HG03342 (cell line): ENCODE measurements around the gene GCM1.
A peak's percentile ranks its signal among the peaks of the same experiment; 100 is the strongest.

Experiments used
- ATAC-seq: cut with Tn5 transposase; IDR thresholded peaks from one replicate; pipeline ENCODE4 v1.9.1; 2021; ENCODE audit warnings: mild to moderate bottlenecking, moderate library complexity; ENCODE audit not compliant: unreplicated experiment

Gene GCM1

DNA sequence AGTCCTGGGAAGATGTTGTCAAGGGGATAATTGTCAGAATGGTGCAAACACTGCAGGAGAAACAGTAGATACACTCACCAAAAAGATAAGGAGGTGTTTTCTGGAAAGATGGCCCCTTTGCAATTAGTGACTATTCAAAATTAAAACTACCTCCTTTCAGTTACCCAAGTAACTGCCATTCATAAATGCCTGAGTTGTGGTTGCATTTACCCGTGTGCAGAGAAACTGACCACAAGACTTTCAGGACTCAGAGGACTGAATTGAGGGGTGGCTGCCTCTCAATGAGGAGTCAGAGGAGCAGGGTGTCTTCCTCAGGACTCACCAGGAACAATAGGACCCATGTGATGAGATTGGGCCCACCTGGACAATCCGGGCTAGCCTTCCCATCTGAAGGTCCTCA lies 39.0 kb downstream of the GCM1 start:
- peak; percentile 78 for ATAC-seq

DNA sequence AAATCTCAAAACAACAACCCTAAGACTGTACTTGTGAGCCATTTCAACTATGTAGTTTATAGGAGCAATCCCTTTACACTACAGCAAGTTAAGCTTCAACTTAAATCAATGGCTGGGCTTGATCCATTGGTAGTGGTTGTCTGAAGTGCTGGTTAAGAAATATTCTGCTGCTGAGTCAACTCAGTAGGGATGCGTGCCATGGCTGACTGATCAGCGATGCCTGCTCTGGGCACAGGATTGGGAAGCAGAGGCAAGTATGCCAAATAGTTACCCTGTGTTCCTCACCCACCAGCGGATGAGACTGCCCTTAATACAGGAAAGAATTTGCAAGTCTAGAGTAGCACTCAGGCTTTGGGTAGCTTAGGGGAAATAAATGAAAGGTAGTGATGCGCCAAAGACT lies 41.5 kb downstream of the GCM1 start:
- ATAC-seq, result no peak

DNA sequence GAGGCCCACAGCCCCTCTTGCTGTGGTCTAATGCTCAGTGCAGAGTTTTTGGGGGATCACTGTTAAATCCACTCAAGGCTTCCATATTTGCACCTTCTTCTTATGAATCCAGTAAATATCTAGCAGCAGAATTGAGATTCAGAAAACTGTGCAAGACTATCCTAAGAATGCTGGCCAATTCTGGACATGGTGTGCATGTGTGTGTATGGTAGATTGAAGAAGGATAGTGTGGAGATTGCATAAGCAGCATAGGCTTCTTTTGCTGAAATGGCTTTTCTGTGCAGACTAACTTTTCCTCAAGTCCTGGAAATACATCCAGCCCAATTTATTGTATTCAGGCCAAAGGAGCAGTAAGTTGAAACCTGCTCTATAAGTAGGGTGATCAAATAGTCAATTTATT lies 43.7 kb downstream of the GCM1 start:
- no peak for ATAC-seq

DNA sequence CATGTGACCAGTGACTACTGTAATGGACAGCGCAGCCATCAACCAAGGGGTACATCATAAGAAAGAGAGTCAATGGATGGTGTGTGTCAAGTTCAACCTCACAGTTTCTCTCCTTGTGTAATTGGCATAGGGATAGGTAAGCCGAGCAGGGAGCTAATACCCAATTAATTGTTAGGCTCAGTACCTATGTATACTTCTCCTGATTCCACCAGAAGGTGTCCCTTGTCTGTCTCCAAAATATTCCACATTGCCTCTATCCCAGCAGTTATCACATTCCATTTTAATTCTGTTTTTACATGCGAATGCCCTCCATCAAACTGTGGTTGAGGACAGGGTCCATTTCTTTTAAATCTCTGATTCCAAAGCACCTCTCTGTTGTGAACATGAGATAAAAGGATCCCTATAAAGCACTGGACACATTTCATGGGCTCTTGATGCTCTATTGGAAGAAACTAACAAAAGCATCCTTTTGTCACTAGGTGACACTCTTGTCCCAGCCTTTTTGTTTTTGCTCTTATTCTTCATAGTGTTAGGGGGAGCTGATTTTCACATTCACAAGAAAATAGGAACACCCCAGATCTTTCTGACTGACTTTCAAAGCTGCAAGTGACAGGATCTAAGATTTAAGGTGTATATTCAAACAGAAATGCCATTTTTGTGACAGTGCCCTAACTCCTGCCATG lies 44.5 kb downstream of the GCM1 start:
- no peak for ATAC-seq

DNA sequence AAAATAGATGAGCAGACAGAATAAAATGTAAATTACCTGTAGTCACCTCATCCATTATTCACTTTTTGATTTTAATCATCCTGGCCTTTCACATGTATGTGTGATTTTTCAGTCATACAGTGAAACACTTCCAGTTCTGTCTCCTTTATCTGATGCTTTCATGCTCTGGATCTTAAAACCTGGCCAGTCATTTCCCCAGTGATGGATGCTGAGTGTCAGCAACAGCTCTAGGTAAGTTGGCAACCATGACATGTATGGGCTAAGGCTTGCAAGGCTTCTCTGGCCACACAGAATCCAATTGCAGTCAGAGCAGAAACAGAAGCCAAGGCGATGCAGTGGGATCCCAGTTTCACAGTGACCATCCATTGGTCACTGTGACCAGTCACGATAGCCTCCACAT lies 47.6 kb downstream of the GCM1 start:
- no peak for ATAC-seq

DNA sequence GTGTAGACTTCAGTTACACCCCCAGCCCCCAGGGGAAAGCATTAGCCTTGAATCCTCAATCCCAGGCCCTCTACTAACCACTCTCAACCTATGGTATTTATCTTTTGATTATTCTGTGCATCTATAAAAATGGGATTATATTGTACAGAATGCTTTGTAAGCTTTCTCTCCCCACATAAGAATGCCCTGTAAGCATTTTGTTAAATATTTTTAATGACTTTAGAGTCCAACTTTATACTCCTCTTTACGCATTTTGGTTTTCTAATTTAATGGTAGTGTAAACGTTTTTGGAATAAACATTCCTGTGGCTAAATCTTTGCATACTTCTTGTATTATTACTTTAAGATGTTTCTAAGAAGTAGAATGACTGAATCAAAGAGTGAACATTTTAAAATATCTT lies 48.1 kb downstream of the GCM1 start:
- no peak for ATAC-seq

DNA sequence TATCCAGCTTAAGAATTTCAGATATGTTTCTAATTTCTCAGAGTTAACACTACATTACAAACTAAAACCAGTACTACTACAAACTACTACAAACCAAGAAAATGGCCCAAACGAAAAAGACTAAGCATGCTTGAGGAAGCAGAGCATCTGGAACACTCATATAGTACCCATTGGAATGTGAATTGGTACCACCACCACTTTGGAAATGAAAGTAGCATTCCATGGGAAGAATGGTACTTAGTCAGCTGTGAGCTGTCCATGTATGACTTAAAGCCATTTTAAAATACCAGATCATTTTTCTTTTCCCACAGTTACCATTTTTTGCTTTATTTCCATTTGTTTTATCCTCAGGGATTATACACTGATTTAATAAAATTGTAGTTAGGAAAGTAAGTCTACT lies 52.9 kb downstream of the GCM1 start:
- no peak for ATAC-seq

DNA sequence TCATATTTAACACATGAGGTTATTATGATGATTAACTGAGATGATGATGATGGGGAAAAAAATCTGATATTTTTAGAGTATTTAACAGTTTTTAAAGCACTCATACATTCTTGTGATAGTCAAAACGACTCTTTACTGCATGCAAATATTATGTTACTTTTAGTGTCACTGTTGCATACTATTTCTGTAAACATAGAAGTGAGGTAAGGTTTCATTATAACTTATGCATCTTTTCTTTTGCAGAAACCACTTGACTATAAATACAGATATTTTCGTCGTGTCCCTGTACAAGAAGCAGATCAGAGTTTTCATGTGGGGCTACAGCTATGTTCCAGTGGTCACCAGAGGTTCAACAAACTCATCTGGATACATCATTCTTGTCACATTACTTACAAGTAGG lies 53.4 kb downstream of the GCM1 start:
- no peak for ATAC-seq

DNA sequence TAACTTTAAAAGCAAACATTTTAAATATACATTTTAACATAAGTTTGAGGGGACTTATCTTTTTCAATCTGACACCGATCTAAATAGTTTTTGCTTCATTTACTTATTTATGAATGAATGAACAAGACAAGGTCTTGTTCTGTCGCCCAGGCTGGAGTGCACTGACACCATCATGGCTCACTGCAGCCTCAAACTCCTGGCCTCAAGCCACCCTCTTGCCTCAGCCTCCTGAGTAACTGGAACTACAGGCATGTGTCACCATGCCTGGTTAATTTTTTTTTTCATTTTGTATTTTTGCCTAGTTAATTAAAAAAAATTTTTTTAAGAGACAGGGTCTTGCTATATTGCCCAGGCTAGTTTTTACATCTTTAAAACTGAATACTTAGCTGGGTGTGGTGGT lies 58.1 kb downstream of the GCM1 start:
- ATAC-seq, result no peak

DNA sequence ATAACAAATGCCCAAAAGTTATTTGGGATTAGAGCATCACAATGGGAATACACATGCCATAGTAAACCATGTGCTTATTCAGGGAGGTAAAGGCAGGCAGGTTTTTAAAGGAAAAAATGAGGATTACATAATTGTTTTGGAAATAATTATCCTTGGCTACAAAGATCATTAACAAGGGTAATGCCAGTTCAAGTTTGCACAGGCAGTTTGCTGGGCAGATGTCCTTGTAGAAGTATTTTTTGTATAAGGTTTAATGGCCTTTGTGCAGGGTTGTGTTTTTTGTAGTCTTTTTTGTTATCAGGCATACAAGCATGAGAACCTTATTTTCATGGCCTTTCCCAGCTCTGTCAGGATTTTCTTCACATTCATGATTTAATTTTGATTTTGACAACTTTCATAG lies 58.7 kb downstream of the GCM1 start:
- ATAC-seq, result no peak

DNA sequence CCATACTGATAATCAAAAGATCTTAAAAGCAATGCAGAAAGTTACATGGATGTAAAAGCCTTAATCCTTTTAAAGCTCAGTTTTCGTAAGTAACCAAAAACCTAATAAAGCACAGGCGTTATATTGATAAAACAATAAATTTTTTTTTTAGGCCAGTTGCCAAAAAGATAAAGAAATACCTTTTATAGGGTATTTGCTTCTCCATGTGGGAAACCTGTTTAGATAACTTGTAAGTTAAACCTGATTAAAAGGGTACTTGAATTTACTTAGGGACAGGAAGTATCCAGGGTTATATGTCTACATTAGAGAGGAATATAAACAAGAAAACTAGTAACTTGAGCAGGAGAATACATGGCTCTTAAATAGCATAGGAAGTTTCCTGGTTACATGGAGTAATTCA lies 62.3 kb downstream of the GCM1 start:
- ATAC-seq, result no peak

DNA sequence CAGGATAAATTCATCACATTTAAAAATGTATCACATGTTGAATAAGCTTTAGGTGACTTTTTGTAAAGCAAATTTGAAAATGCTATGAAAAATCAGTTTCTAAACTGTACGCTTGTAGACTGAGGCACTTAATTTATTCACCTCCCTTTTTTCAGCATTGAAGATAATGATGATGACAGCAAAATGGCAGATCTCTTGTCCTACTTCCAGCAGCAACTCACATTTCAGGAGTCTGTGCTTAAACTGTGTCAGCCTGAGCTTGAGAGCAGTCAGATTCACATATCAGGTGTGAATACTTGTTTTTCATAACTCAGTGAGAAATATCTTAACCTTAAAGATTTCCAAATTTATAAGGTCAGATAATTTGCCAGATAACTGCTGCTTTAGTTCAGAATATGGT lies 67.8 kb downstream of the GCM1 start:
- ATAC-seq, result no peak
